GM19193 (cell line): ENCODE results near the gene CES3.
A peak's percentile ranks its signal among the peaks of the same experiment; 100 is the strongest.

Experiments used
- POLR2A ChIP-seq: IDR thresholded peaks from 4 replicates; pipeline ENCODE4 v1.6.1; 2011; ENCODE audit not compliant: insufficient read depth, insufficient read length; ENCODE audit errors: extremely low read depth

Gene CES3

DNA sequence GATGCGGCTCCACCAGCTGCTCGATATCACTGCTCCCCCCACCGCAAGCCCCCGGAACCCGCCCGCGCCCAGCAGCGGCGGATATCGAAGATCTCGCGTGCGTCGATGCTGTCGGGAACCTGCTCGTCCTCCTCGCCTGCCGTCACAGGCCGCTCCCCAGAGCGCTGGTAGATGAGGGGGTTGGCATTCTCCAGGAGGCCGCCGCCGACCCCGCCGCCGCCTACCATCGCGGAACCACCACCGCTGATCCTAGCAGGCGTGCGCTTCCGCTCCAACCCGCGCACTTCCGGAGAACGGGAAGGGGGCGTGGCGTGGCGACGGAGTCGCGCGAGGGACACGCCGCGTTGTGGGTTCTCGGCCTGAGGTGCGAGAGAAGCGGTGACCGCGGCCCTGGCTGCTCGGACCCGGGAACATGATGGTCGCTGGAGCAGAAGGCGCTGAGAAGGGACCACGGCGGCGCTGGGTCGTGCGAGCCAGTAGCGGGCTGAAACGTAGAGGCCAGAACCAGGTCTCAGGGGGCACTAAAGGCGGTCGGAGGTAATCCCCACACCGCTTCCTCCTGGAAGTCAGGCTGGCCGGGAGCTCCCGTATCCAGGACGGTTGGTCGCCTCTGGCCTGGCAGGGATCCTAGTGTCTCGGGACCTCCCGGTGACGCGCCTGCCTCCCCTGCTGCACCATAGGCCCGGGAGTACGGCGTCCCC, 26.8 kb upstream of the CES3 start, which contains the start of gene CIAO2B:
Gene CIAO2B (minus strand): TSS at position 265 of the 701 bp plus-strand sequence. CDS start 38 bp downstream, at position 227.
- TF ChIP-seq POLR2A = peak; percentile 85

GRCh38 chr16:66935314-66936011, 25.6 kb upstream of the CES3 start, which contains the start of gene CES2:
Gene CES2, plus strand, starts transcription at chr16:66935516. Its CDS starts 120 bp downstream, at chr16:66935636.
- TF ChIP-seq POLR2A = no peak

DNA sequence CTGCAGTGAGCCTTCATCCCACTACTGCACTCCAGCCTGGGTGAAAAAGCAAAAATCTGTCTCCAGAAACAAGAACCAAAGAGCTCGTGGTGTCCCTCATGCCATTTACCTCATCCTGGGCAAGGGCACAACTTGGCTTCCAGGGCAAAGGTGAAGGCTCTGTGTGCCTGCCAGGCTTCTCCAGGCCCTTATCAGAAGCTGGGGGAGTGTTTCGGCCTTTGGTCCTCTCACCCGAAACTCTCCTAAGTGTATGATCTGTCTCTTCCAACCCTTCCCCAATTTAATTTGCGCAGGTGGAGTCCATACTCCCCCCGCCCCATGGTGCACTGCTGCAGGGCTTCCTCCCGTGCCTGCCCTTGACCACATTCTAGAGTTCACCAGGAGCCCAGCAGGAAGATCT, 24.6 kb upstream of the CES3 start:
- TF ChIP-seq POLR2A = no peak

- TF ChIP-seq POLR2A = no peak
Measured at GRCh38 chr16:66936889-66937554, 24.0 kb upstream of the CES3 start.

DNA sequence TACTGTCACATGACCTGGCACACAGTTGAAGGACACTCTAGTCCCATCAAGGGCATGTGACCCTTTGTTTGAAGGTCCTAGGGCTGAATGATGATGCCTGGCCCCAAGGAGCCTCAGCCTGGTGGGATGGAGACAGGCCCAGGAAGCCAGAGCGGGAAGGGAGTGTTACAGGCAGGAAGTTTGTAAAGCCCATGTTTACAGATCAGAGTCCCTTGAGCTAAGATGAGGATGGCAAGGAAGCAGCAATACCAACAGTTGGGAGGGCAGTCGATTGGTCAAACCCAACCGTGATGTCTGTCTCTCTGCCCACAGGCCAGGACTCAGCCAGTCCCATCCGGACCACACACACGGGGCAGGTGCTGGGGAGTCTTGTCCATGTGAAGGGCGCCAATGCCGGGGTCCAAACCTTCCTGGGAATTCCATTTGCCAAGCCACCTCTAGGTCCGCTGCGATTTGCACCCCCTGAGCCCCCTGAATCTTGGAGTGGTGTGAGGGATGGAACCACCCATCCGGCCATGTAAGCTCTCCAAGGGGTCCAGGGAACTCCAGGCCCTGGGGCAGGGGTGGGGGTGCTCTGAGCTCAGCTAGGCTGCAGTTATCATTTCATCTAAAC, 23.2 kb upstream of the CES3 start:
- TF ChIP-seq POLR2A = no peak

DNA sequence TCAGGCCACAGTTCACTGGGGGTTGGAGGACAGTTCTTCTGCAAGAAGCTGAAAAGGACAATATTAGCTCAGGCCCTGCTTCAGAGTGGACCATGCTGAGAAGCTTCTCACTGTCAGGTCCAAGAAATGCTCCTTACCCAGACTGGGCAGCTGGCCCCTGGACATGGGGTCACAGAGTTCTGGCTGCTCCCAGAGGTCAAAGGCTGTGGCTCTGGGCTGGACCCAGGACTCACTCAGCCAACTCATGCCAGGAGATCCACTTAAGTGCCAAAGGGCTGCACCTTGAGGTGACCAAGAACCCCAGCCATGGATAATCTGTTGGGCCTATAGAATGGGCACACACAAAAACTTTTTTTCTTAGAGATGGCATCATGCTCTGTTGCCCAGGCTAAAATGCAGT, 21.7 kb upstream of the CES3 start:
- TF ChIP-seq POLR2A = no peak

- no peak for TF ChIP-seq POLR2A
Measured at GRCh38 chr16:66940236-66940635, 20.8 kb upstream of the CES3 start.

DNA sequence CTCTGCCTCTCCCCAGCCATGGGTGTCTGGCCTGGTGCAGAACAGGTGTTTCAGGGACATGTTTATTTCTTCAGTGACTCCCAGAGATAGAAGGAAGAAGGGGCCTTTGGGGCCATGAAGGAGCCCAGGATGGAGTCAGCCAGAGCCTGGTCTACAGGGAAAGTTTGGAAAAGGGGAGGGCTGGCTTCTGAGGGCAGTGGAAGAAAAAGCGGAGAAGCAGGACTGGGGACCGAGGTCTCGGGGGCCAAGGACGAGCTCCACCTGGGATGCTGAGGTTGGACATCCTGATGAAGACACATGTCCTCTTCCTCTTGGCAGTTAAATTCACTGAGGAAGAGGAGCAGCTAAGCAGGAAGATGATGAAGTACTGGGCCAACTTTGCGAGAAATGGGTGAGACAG, 18.1 kb upstream of the CES3 start:
- TF ChIP-seq POLR2A = no peak

DNA sequence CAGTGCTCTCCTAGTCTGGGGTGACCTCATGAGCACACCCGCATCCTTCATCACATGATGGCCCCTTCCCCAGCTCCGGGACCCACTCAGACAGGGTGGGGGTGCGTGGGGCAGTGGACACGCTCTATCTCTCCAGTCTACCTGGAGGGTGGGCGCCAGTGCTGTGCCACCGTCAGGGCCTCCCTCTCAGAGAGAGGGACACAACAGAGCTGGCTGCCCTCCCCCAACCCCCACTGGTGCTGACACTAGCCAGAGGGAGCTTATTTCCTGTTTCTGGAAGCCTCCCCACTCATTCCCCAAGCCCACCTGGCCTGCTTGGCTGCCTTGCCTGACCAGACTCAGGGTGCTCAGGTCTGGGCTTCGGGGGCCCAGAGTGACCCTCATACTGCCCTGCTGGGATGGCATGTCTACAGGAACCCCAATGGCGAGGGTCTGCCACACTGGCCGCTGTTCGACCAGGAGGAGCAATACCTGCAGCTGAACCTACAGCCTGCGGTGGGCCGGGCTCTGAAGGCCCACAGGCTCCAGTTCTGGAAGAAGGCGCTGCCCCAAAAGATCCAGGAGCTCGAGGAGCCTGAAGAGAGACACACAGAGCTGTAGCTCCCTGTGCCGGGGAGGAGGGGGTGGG, 17.5 kb upstream of the CES3 start:
- no peak for TF ChIP-seq POLR2A

- no peak for TF ChIP-seq POLR2A
Measured at GRCh38 chr16:66944054-66944441, 17.0 kb upstream of the CES3 start.

- no peak for TF ChIP-seq POLR2A
Measured at GRCh38 chr16:66945939-66946338, 15.1 kb upstream of the CES3 start.

DNA sequence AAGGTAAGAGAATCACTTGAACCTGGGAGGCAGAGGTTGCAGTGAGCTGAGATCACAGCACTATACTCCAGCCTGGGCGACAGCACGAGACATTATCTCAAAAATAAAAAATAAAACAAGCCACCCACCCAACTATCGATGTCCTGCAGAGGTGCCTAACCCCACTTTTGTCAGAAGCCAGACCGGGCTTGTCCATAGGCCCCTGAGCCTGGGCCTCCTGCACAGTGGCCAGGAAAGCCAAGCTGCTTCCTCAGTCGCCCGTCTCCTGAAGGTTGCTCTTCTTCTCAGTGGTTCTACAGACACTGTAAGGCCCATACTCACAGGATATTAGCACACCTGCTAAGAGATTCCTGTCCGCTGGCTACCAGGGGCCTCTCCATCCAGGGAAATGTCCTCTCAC, 14.5 kb upstream of the CES3 start:
- no peak for TF ChIP-seq POLR2A

DNA sequence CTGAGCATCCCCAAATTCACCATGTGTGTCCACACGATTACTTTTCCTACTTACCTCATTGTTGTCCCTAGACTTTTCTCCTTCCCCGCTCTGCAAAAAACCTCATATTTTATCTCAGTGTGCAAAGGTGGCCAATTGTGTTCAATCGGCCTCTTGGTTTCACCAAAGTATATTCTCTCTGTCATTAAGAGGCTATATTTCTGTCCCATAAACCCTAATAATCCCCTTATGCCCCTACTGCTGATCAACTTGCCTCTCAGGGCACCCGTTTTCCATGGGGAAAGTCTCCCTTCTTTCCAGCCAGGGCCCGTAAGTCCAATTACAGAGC, 14.1 kb upstream of the CES3 start:
- no peak for TF ChIP-seq POLR2A

DNA sequence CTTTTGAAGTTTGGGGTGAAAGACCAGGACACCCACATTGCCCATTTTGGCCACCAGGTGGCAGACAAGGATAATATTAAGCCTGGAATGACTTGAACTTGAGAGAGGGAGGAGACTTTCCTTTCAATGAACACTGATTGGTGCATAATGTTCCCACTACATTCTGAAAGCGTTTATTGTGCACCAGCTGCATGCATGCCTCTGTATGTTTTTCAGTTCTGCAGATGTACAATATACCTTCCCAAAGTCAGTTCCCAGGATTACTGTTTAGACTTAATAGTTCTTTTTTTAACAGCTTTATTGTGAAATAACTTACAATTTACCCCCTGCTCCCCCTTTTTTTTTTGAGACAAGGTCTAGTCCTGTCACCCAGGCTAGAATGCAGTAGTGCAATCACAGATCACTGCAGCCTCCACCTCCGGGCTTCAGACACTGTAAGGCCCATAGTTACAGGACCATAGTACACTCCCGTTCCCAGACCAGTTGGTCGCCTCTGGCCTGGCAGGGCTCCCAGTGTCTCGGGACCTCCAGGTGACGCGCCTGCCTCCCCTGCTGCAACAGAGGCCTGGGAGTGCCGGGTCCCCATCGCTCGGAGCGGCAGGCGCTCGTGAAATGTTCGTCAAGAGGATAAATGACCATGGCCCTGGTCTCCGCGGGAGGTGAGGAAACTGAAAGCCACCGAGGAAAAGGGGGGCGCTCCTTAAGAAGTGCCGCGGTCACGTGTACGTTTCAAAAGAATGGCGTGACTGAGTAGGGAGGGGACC, 13.6 kb upstream of the CES3 start:
- no peak for TF ChIP-seq POLR2A

- TF ChIP-seq POLR2A = no peak
Measured at GRCh38 chr16:66948134-66948836, 12.8 kb upstream of the CES3 start.

DNA sequence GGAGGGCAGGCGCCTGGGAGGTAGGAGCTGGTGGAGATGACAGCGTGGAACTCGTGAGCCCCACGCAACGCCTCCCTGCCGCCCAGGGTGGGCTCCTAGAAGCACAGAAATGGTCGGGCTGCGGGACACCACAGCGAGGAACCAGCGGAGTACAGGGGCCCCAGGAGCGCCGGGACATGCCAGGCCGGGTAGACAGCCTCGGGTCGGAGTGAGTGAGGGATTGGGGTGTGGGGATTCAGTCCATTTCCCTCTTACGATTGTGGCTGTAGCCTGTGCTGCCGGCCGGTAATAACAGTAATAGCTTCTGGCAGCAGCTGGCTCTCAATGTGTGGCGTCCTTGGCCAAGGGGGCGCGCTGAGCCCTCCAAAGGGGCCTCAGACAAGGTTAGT, 12.2 kb upstream of the CES3 start:
- no peak for TF ChIP-seq POLR2A
